ENCODE data around the gene TLL2.

GRCh38 chr10:96401036-96401435 lies 112.7 kb downstream of the TLL2 start:
- TF ChIP-seq EP300 (IDR thresholded peaks at IDR 0.05; ENCODE audit: borderline replicate concordance), result no peak
- TF ChIP-seq TEAD4 (IDR thresholded peaks at IDR 0.05), result no peak
- no peak for TF ChIP-seq TAF1 (IDR thresholded peaks at IDR 0.05; ENCODE audit: low read depth)
- no peak for TF ChIP-seq CREB1 (IDR thresholded peaks at IDR 0.05; ENCODE audit: low read depth)
- TF ChIP-seq RAD21 (IDR thresholded peaks at IDR 0.05; ENCODE audit: low read depth), result no peak
- TF ChIP-seq TCF12 (IDR thresholded peaks at IDR 0.05; ENCODE audit: low read depth), result no peak
- no peak for TF ChIP-seq NFIC (IDR thresholded peaks at IDR 0.05)
- no peak for TF ChIP-seq MAX (IDR thresholded peaks at IDR 0.05)
- TF ChIP-seq ZBTB7A (IDR thresholded peaks at IDR 0.05; ENCODE audit: low read depth), result no peak
- TF ChIP-seq YY1 (IDR thresholded peaks at IDR 0.05; ENCODE audit: low read depth), result no peak
- no peak for TF ChIP-seq CEBPB (IDR thresholded peaks at IDR 0.05)
- TF ChIP-seq EGR1 (IDR thresholded peaks at IDR 0.05), result no peak
- TF ChIP-seq REST (IDR thresholded peaks at IDR 0.05; ENCODE audit: low read depth), result no peak
